Measurements from ENCODE around the gene ASB4.

Gene ASB4

GRCh38 chr7:95527033-95527775 lies 41.5 kb downstream of the ASB4 start:
- Histone ChIP-seq H3K27ac (no peak overlapping the region), H3K36me3 (ENCODE audit: insufficient read depth, low read length) (no peaks in the 10 kb centered on the region), H3K4me3 (no peak overlapping the region), H3K9ac (ENCODE audit: insufficient read length) (no peak overlapping the region), H3K9me3 (ENCODE audit: low read depth, low read length) (no peaks in the 10 kb centered on the region)
- TF ChIP-seq POLR2AphosphoS5 (IDR thresholded peaks at IDR 0.05; ENCODE audit: borderline replicate concordance, low read depth, low read length): no peak
- TF ChIP-seq FOXP2 (optimal IDR thresholded peaks at IDR 0.05; ENCODE audit: control extremely low read depth, extremely low read length, insufficient read depth): no peak
- no peak for TF ChIP-seq EZH2 (IDR thresholded peaks at IDR 0.05)
- DNase-seq (ENCODE audit: low read depth, low spot score): peak; percentile 39

GRCh38 chr7:95527776-95528250 lies 42.1 kb downstream of the ASB4 start:
- no peak overlapping the region for H3K27ac ChIP-seq
- no peaks in the 10 kb centered on the region for H3K36me3 ChIP-seq (ENCODE audit: insufficient read depth, low read length)
- no peak overlapping the region for H3K9ac ChIP-seq (ENCODE audit: insufficient read length)
- DNase-seq (ENCODE audit: low read depth, low spot score): no peak
- H3K9me3 ChIP-seq (ENCODE audit: low read depth, low read length): no peaks in the 10 kb centered on the region
- H3K4me3 ChIP-seq: no peak overlapping the region
- TF ChIP-seq EZH2 (IDR thresholded peaks at IDR 0.05) (no peak), POLR2AphosphoS5 (IDR thresholded peaks at IDR 0.05; ENCODE audit: borderline replicate concordance, low read depth, low read length) (no peak), FOXP2 (optimal IDR thresholded peaks at IDR 0.05; ENCODE audit: control extremely low read depth, extremely low read length, insufficient read depth) (no peak)

- TF ChIP-seq POLR2AphosphoS5 (IDR thresholded peaks at IDR 0.05; ENCODE audit: borderline replicate concordance, low read depth, low read length) (no peak), FOXP2 (optimal IDR thresholded peaks at IDR 0.05; ENCODE audit: control extremely low read depth, extremely low read length, insufficient read depth) (no peak), EZH2 (IDR thresholded peaks at IDR 0.05) (no peak)
- DNase-seq (ENCODE audit: low read depth, low spot score): no peak
- no peak overlapping the region for H3K4me3 ChIP-seq
- no peak overlapping the region for H3K27ac ChIP-seq
- no peak overlapping the region for H3K9ac ChIP-seq (ENCODE audit: insufficient read length)
- H3K9me3 ChIP-seq (ENCODE audit: low read depth, low read length): no peaks in the 10 kb centered on the region
- no peaks in the 10 kb centered on the region for H3K36me3 ChIP-seq (ENCODE audit: insufficient read depth, low read length)
Measured at GRCh38 chr7:95529701-95530100, 44.0 kb downstream of the ASB4 start.

GRCh38 chr7:95530881-95531280 lies 45.1 kb downstream of the ASB4 start:
- Histone ChIP-seq H3K36me3 (ENCODE audit: insufficient read depth, low read length) (no peaks in the 10 kb centered on the region), H3K27ac (no peak overlapping the region), H3K4me3 (no peak overlapping the region), H3K9me3 (ENCODE audit: low read depth, low read length) (no peaks in the 10 kb centered on the region), H3K9ac (ENCODE audit: insufficient read length) (no peak overlapping the region)
- TF ChIP-seq FOXP2 (optimal IDR thresholded peaks at IDR 0.05; ENCODE audit: control extremely low read depth, extremely low read length, insufficient read depth) (no peak), EZH2 (IDR thresholded peaks at IDR 0.05) (no peak), POLR2AphosphoS5 (IDR thresholded peaks at IDR 0.05; ENCODE audit: borderline replicate concordance, low read depth, low read length) (no peak)
- no peak for DNase-seq (ENCODE audit: low read depth, low spot score)

- no peak overlapping the region for H3K4me3 ChIP-seq
- H3K36me3 ChIP-seq (ENCODE audit: insufficient read depth, low read length): no peaks in the 10 kb centered on the region
- H3K27ac ChIP-seq: no peak overlapping the region
- no peak overlapping the region for H3K9ac ChIP-seq (ENCODE audit: insufficient read length)
- no peaks in the 10 kb centered on the region for H3K9me3 ChIP-seq (ENCODE audit: low read depth, low read length)
- TF ChIP-seq FOXP2 (optimal IDR thresholded peaks at IDR 0.05; ENCODE audit: control extremely low read depth, extremely low read length, insufficient read depth) (no peak), POLR2AphosphoS5 (IDR thresholded peaks at IDR 0.05; ENCODE audit: borderline replicate concordance, low read depth, low read length) (no peak), EZH2 (IDR thresholded peaks at IDR 0.05) (no peak)
- DNase-seq (ENCODE audit: low read depth, low spot score): no peak
Measured at GRCh38 chr7:95531605-95532219, 46.0 kb downstream of the ASB4 start.

- Histone ChIP-seq H3K36me3 (ENCODE audit: insufficient read depth, low read length) (no peaks in the 10 kb centered on the region), H3K27ac (no peak overlapping the region), H3K9ac (ENCODE audit: insufficient read length) (no peak overlapping the region), H3K4me3 (no peak overlapping the region), H3K9me3 (ENCODE audit: low read depth, low read length) (no peaks in the 10 kb centered on the region)
- TF ChIP-seq EZH2 (IDR thresholded peaks at IDR 0.05) (no peak), FOXP2 (optimal IDR thresholded peaks at IDR 0.05; ENCODE audit: control extremely low read depth, extremely low read length, insufficient read depth) (no peak), POLR2AphosphoS5 (IDR thresholded peaks at IDR 0.05; ENCODE audit: borderline replicate concordance, low read depth, low read length) (no peak)
- DNase-seq (ENCODE audit: low read depth, low spot score): no peak
Measured at GRCh38 chr7:95534796-95535195, 49.1 kb downstream of the ASB4 start.

- Histone ChIP-seq H3K36me3 (ENCODE audit: insufficient read depth, low read length) (no peaks in the 10 kb centered on the region), H3K4me3 (no peak overlapping the region), H3K27ac (no peak overlapping the region), H3K9me3 (ENCODE audit: low read depth, low read length) (no peaks in the 10 kb centered on the region), H3K9ac (ENCODE audit: insufficient read length) (no peak overlapping the region)
- no peak for TF ChIP-seq FOXP2 (optimal IDR thresholded peaks at IDR 0.05; ENCODE audit: control extremely low read depth, extremely low read length, insufficient read depth)
- TF ChIP-seq POLR2AphosphoS5 (IDR thresholded peaks at IDR 0.05; ENCODE audit: borderline replicate concordance, low read depth, low read length): no peak
- TF ChIP-seq EZH2 (IDR thresholded peaks at IDR 0.05): no peak
- DNase-seq (ENCODE audit: low read depth, low spot score): no peak
Measured at GRCh38 chr7:95535662-95536061, 49.9 kb downstream of the ASB4 start.

GRCh38 chr7:95536656-95537311 lies 51.0 kb downstream of the ASB4 start:
- Histone ChIP-seq H3K36me3 (ENCODE audit: insufficient read depth, low read length) (no peaks in the 10 kb centered on the region), H3K9ac (ENCODE audit: insufficient read length) (no peak overlapping the region), H3K27ac (no peak overlapping the region), H3K4me3 (no peak overlapping the region), H3K9me3 (ENCODE audit: low read depth, low read length) (no peaks in the 10 kb centered on the region)
- TF ChIP-seq FOXP2 (optimal IDR thresholded peaks at IDR 0.05; ENCODE audit: control extremely low read depth, extremely low read length, insufficient read depth) (no peak), POLR2AphosphoS5 (IDR thresholded peaks at IDR 0.05; ENCODE audit: borderline replicate concordance, low read depth, low read length) (no peak), EZH2 (IDR thresholded peaks at IDR 0.05) (no peak)
- DNase-seq (ENCODE audit: low read depth, low spot score): no peak

Data from SK-N-MC (cell line).